Activated CD4-positive, alpha-beta T cell treated with anti-CD3 and anti-CD28 coated beads, Interleukin-2, amount 50 U/mL, for 1 hour (primary cell): ENCODE results near the gene NDUFA7.

ENCODE experiments used
- DNase-seq: peaks from one replicate; pipeline ENCODE4 v3.0.0-alpha.2; 2020

The NDUFA7 gene

DNA sequence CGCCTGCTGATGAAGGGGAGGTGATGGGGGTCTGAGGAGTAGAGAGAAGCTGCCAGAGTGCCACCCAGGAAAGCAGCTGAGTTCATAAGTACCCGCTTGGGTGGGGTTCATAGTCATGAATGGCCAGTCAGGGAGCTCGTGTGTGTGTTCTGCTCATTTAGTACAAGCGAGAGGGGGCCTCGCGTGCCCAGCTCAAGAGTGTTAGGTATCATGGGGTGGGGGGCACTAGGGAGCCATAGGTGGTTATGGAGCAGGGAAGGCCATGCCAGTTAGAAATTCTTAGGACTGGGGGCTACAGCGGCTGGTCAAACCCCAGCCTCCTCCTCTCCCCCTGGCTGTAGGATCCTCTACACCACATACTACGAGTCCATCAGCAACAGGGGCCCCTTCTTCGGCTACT lies 59.8 kb downstream of the NDUFA7 start:
- no peak for DNase-seq
